HFF-Myc (cell line): ENCODE data around the gene VASH2.
"Not testable (repeated sequence)": the region's sequence is repeated elsewhere in the genome, so short reads cannot be mapped to it uniquely, and the experiment has no call there.

Experiments
- DNase-seq: peaks from one replicate; pipeline ENCODE4 v3.0.0-alpha.2; 2011; ENCODE audit warnings: low read depth; ENCODE audit errors: extremely low read depth
- H3K4me3 ChIP-seq: replicated peaks from 2 replicates; pipeline ENCODE4 v1.5.1; 2011; ENCODE audit warnings: low read depth, mild to moderate bottlenecking, control low read depth, low read length
- CTCF ChIP-seq: IDR thresholded peaks from 2 replicates; pipeline ENCODE4 v1.5.1; 2012; ENCODE audit warnings: mild to moderate bottlenecking, low read depth, low read length, control low read depth; ENCODE audit errors: missing control alignments

The VASH2 gene

GRCh38 chr1:212950243-212951125 is at the start of gene VASH2:
Gene VASH2 (plus strand): TSS chr1:212950541. CDS start chr1:212951543, 1,002 bp downstream.
- H3K4me3 ChIP-seq, result peak within 1 kb of the TSS; percentile 65
- TF ChIP-seq CTCF, result no peak
- no peak for DNase-seq

GRCh38 chr1:212901290-212901689 is 49.1 kb upstream of the VASH2 start:
- DNase-seq, result no peak
- TF ChIP-seq CTCF, result no peak
- no peak overlapping the region for H3K4me3 ChIP-seq

GRCh38 chr1:212902054-212902453 is 48.3 kb upstream of the VASH2 start:
- DNase-seq, result no peak
- TF ChIP-seq CTCF, result no peak
- no peak overlapping the region for H3K4me3 ChIP-seq

GRCh38 chr1:212903664-212904063 is 46.7 kb upstream of the VASH2 start:
- no peak for TF ChIP-seq CTCF
- no peak overlapping the region for H3K4me3 ChIP-seq
- DNase-seq, result no peak

GRCh38 chr1:212908071-212908470 is 42.3 kb upstream of the VASH2 start:
- H3K4me3 ChIP-seq, DNase-seq: not testable (repeated sequence)

GRCh38 chr1:212908971-212909370 is 41.4 kb upstream of the VASH2 start:
- TF ChIP-seq CTCF, result no peak
- H3K4me3 ChIP-seq, result no peak overlapping the region
- DNase-seq, result no peak

- no peak overlapping the region for H3K4me3 ChIP-seq
- no peak for DNase-seq
- no peak for TF ChIP-seq CTCF
Observed at GRCh38 chr1:212909652-212910063, 40.7 kb upstream of the VASH2 start.

- not testable (repeated sequence) for DNase-seq, H3K4me3 ChIP-seq
Observed at GRCh38 chr1:212910213-212910612, 40.1 kb upstream of the VASH2 start.

GRCh38 chr1:212913638-212914037 is 36.7 kb upstream of the VASH2 start:
- not testable (repeated sequence) for DNase-seq, H3K4me3 ChIP-seq

GRCh38 chr1:212914110-212914509 is 36.2 kb upstream of the VASH2 start:
- H3K4me3 ChIP-seq, DNase-seq: not testable (repeated sequence)
